ENCODE results near the gene CTBP2.

Gene CTBP2

DNA sequence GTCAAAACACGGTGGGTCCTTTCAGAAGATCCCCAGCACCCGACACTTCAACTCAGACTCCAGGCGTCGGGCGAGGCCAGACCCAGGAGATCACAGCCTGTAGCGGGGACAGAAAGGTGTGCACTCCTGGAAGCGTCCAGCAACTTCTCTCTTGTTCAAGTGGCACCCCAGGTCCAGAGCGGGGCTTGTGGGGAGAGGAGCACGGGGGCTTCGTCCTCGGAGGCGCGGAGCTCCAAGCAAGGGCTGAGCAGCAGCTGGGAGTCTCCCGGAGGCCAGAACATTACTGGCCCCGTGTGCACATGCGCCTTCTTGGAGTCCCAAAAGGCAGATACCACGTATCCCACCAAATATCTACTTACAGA lies 163.5 kb downstream of the CTBP2 start:
- Mint-ChIP-seq H3K27ac (peak overlapping the region; percentile 61), H3K9me3 (no peaks in the 10 kb centered on the region), H3K36me3 (ENCODE audit: low read depth) (peaks cover 62% of the 10 kb centered on the region), H3K4me3 (no peak overlapping the region), H3K4me1 (no peaks in the 10 kb centered on the region), H3K27me3 (ENCODE audit: low read depth, poor library complexity) (no peaks in the 10 kb centered on the region)
- no peak for DNase-seq
- TF ChIP-seq, protein P1, sequence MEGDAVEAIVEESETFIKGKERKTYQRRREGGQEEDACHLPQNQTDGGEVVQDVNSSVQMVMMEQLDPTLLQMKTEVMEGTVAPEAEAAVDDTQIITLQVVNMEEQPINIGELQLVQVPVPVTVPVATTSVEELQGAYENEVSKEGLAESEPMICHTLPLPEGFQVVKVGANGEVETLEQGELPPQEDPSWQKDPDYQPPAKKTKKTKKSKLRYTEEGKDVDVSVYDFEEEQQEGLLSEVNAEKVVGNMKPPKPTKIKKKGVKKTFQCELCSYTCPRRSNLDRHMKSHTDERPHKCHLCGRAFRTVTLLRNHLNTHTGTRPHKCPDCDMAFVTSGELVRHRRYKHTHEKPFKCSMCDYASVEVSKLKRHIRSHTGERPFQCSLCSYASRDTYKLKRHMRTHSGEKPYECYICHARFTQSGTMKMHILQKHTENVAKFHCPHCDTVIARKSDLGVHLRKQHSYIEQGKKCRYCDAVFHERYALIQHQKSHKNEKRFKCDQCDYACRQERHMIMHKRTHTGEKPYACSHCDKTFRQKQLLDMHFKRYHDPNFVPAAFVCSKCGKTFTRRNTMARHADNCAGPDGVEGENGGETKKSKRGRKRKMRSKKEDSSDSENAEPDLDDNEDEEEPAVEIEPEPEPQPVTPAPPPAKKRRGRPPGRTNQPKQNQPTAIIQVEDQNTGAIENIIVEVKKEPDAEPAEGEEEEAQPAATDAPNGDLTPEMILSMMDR (IDR thresholded peaks at IDR 0.05): no peak

DNA sequence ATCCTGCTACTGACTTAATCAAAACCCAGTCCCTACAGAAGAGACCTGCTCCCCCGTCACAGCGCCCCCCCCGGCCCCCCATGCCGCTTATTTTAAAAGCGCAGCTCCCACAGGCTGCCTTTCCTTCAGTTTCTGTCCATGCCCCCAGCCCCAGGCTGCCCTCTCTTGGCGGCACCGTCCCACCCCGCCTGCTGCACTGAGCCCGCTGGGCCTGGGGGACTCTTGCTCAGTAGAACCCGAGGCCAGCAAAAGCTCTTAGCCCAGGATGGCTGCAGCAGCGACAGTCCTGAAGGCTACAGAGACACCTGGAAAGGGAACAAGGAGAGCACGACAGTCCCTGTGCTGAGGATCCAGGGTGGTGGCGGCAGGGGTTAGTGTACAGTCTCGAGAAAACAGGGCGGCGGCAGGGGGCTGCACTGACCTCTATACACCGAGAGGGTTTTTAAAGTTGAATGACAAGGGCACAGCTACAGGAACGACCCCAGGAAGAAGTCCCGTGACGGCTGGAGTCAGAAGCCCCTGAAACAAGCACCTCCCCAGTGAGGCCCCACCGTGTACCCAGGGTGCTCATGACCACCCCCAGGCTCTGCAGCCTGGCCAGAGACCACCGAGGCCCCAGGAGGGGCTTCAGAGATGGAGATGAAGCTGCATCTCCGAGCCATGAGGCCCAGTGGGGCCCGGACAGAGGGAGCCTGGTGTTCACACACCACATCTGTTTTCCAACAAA lies 164.1 kb downstream of the CTBP2 start:
- H3K27ac Mint-ChIP-seq: peak overlapping the region; percentile 97

DNA sequence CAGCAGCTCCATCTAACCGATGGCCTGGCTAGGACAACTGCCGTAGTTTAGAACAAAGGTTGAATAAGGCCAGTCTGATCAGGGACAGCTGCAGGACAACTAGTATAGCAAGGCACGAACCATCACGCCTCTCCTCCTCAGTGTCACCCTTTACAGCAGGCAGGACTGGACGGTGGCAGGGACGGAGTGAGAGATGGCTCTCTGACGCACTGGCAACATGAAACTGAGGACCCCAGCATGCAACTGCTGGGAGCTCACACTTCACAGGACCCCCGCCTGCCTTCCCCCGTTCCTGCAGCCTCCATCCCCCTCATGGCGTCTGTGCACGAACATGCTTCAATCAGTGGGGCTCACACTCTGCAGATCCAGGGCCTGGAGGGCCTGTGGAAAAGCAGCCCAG lies 164.8 kb downstream of the CTBP2 start:
- Mint-ChIP-seq H3K36me3 (ENCODE audit: low read depth) (peaks cover 69% of the 10 kb centered on the region), H3K4me3 (no peak overlapping the region), H3K27ac (peak overlapping the region; percentile 97), H3K27me3 (ENCODE audit: low read depth, poor library complexity) (no peaks in the 10 kb centered on the region), H3K9me3 (no peaks in the 10 kb centered on the region), H3K4me1 (no peaks in the 10 kb centered on the region)
- TF ChIP-seq, protein P1 (IDR thresholded peaks at IDR 0.05): no peak
- no peak for DNase-seq

More for the DNA sequence above, 164.1 kb downstream of the CTBP2 start:
- Mint-ChIP-seq H3K27me3 (ENCODE audit: low read depth, poor library complexity) (no peaks in the 10 kb centered on the region), H3K36me3 (ENCODE audit: low read depth) (peaks cover 67% of the 10 kb centered on the region), H3K9me3 (no peaks in the 10 kb centered on the region), H3K4me3 (no peak overlapping the region), H3K4me1 (no peaks in the 10 kb centered on the region)
- TF ChIP-seq, protein P1 (IDR thresholded peaks at IDR 0.05): no peak
- no peak for DNase-seq

DNA sequence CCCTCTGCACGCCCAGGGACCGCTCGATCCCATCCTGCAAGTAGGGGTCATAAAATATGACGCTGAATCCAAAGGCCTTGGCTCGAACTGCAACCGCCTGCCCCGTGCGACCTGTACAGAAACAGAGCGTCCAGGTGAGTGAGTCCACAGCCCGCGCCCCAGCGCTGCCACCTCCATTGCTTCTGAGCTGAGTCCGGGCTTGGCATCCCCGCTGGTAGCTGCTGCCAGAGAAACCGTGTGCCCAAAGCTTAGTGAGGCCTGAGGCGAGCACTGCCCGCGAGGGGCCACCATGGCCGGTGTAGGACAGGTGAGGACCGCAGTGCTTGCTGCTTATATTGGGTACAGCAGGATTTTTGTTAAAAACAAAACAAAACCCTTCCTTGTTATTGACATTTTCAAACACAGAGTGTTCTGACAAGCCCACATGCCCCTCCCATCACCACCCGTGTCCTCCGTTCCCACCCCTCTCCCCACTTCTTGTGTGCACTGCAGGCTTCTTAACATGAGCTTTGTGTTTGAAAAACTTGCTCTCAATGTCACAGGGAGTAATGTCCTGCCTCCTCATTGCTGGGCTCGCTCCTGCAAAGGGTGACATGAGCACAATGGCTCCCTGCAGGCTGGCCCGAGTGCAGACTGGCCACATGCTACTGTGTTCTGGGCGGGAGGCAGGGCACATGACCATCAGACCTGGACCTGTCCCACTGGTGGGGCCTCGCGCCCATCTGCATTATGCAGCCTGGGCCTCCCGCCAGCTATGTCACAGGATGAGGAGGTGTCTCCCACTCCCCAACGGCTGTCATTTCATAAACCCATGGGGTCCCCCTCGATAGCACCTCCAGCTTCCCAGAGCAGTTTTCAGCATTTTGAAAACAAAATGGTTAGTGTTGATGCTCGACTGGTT lies 165.5 kb downstream of the CTBP2 start:
- Mint-ChIP-seq H3K36me3 (ENCODE audit: low read depth) (peaks cover 70% of the 10 kb centered on the region), H3K27ac (peak overlapping the region; percentile 88), H3K4me3 (no peak overlapping the region), H3K4me1 (no peaks in the 10 kb centered on the region), H3K27me3 (ENCODE audit: low read depth, poor library complexity) (no peaks in the 10 kb centered on the region), H3K9me3 (no peaks in the 10 kb centered on the region)
- TF ChIP-seq, protein P1 (IDR thresholded peaks at IDR 0.05): no peak
- no peak for DNase-seq

DNA sequence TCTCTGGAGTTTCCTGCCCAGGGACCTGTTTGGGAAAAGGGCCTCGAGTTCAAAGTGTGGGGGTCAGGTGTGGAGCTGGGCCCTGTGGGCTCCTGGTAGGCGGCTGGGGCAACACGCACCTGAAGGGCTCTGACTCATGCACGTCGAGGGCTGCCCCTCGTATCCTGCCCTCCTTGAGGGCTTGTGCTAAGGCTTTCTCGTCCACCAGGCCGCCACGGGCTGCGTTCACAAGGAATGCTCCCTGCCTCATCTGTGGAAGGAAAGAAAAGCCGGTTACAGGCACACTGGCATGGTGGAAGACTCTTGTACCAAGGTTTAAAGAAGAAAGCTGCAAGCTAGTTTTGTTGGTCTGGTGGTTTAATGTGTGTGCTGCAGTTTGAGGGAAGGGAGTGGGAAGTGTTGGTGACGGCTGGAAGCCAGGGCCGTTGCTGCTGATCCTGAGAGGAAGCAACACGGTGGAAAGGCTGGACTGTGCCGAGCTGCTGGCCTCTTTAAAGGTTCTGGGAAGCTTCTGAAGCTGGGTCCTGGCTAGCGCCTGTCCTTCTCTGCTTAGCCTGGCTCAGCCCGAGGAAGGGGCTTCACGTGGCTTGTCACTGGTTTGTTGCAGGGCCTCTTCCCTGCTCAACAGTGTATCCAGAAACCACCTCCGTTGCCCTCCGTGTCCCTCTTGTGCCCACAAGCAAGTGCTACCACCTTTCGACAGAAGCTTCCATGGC lies 166.5 kb downstream of the CTBP2 start:
- DNase-seq: no peak
- TF ChIP-seq, protein P1 (IDR thresholded peaks at IDR 0.05): no peak
- H3K4me1 Mint-ChIP-seq: no peaks in the 10 kb centered on the region
- H3K36me3 Mint-ChIP-seq (ENCODE audit: low read depth): peaks cover 79% of the 10 kb centered on the region
- no peaks in the 10 kb centered on the region for H3K9me3 Mint-ChIP-seq
- no peaks in the 10 kb centered on the region for H3K27me3 Mint-ChIP-seq (ENCODE audit: low read depth, poor library complexity)
- H3K4me3 Mint-ChIP-seq: no peak overlapping the region
- H3K27ac Mint-ChIP-seq: peak overlapping the region; percentile 88

Data from nephron progenitor cell (in vitro differentiated cells).